CD4-positive, alpha-beta memory T cell (primary cell): ENCODE data around the gene NMRK2. TPM values are rescaled to one million over a fixed set of nuclear protein-coding genes. Genes with fewer than 3 reads are reported as not detected.
"Not testable (repeated sequence)": the region's sequence is repeated elsewhere in the genome, so short reads cannot be mapped to it uniquely, and the experiment has no call there.

Experiments
- CTCF ChIA-PET: fragments of 350-600 bp; sonication (Branson Sonifier 250); formaldehyde crosslinking; loops from one replicate; lab custom pipeline; 2021; ENCODE audit warnings: inconsistent platforms; ENCODE audit not compliant: partially characterized antibody; lab: Charles Lee
- POLR2A ChIA-PET: fragments of 350-600 bp; sonication (Branson Sonifier 250); formaldehyde crosslinking; loops from one replicate; lab custom pipeline; 2021; ENCODE audit not compliant: partially characterized antibody; lab: Charles Lee
- DNase-seq, 5 donors: peaks; one replicate each; pipeline versions ENCODE4 v3.0.0 to v3.0.0-alpha.2; 2020 to 2022; ENCODE audit warnings: mixed read lengths in 1 of 5
- H3K27ac ChIP-seq: one replicate; pipeline ENCODE4 v1.7.0; 2013; ENCODE audit warnings: low read depth, low read length
- H3K27me3 ChIP-seq: 2 replicates; pipeline ENCODE4 v1.7.0; 2013; ENCODE audit warnings: mild to moderate bottlenecking, low read length, moderate library complexity; ENCODE audit not compliant: insufficient read depth
- H3K36me3 ChIP-seq: 2 replicates; pipeline ENCODE4 v1.7.0; 2013; ENCODE audit warnings: mild to moderate bottlenecking, low read length, moderate library complexity; ENCODE audit not compliant: insufficient read depth
- H3K4me1 ChIP-seq: 2 replicates; pipeline ENCODE4 v1.7.0; 2013; ENCODE audit warnings: mild to moderate bottlenecking, low read length, moderate library complexity; ENCODE audit not compliant: insufficient read depth
- H3K4me3 ChIP-seq, 2 donors: one replicate each; pipeline ENCODE4 v1.7.0; 2013; ENCODE audit warnings: low read length in 2 of 2, mild to moderate bottlenecking in 1 of 2
- H3K9me3 ChIP-seq, 2 donors: one replicate each; pipeline ENCODE4 v1.7.0; 2013; ENCODE audit warnings: low read length in 2 of 2, control low read depth in 1 of 2; ENCODE audit not compliant: control insufficient read depth in 1 of 2
- H3K27ac Mint-ChIP-seq, 7 donors: one replicate each; pipeline ENCODE4 v1.8.0; 2020 to 2021; ENCODE audit warnings: mixed read lengths in 7 of 7, mild to moderate bottlenecking in 6 of 7, inconsistent platforms in 3 of 7, moderate library complexity in 3 of 7
- H3K27me3 Mint-ChIP-seq, 2 donors: one replicate each; pipeline ENCODE4 v1.8.0; 2020 to 2021; ENCODE audit warnings: mixed read lengths in 2 of 2
- H3K36me3 Mint-ChIP-seq, 2 donors: one replicate each; pipeline ENCODE4 v1.8.0; 2020 to 2021; ENCODE audit warnings: mixed read lengths in 2 of 2, inconsistent platforms in 1 of 2, mild to moderate bottlenecking in 1 of 2
- H3K4me1 Mint-ChIP-seq, 4 donors: one replicate each; pipeline ENCODE4 v1.8.0; 2020 to 2021; ENCODE audit warnings: mixed read lengths in 4 of 4, mild to moderate bottlenecking in 1 of 4
- H3K4me3 Mint-ChIP-seq, 8 donors: one replicate each; pipeline ENCODE4 v1.8.0; 2020 to 2021; ENCODE audit warnings: mixed read lengths in 8 of 8, mild to moderate bottlenecking in 7 of 8, moderate library complexity in 6 of 8, inconsistent platforms in 3 of 8
- H3K9me3 Mint-ChIP-seq, 8 donors: one replicate each; pipeline ENCODE4 v1.8.0; 2020 to 2021; ENCODE audit warnings: mixed read lengths in 8 of 8, mild to moderate bottlenecking in 5 of 8, inconsistent platforms in 3 of 8, moderate library complexity in 1 of 8
- intact Hi-C: fragments of 100-400 bp; cut with micrococcal nuclease; formaldehyde crosslinking; loops from one replicate; pipeline ENCODE4 v1.15.1; 2023
- polyA plus RNA-seq, 2 donors: library from polyadenylated mRNA; unstranded; fragments of 300-500 nt; fragmentation: Illumina TruSeq; gene quantifications; one replicate each; pipeline ENCODE4 v1.2.3, GENCODE V29; 2021
- total RNA-seq, 2 experiments: library from RNA; stranded (reverse); gene quantifications; one replicate each; pipeline ENCODE4 v1.2.3, GENCODE V29; 2021

Gene NMRK2
- total and polyA plus RNA-seq, 4 experiments from 2014 or later: not detected

GRCh38 chr19:3916033-3916432 is 16.8 kb upstream of the NMRK2 start:
- H3K4me3 ChIP-seq: no peak overlapping the region
- no peak overlapping the region for H3K27ac ChIP-seq
- no peaks in the 10 kb centered on the region for H3K36me3 ChIP-seq
- ChIA-PET POLR2A (no interaction called here), CTCF (no interaction called here)
- no peak overlapping the region for H3K27ac Mint-ChIP-seq
- no peaks in the 10 kb centered on the region for H3K27me3 ChIP-seq
- peaks cover 4 to 7% of the 10 kb centered on the region in 2 donors for H3K27me3 Mint-ChIP-seq
- DNase-seq: no peak
- H3K4me1 Mint-ChIP-seq: no peaks in the 10 kb centered on the region
- no peaks in the 10 kb centered on the region for H3K36me3 Mint-ChIP-seq
- no peaks in the 10 kb centered on the region for H3K4me1 ChIP-seq
- no peaks in the 10 kb centered on the region for H3K9me3 ChIP-seq
- H3K9me3 Mint-ChIP-seq: peaks cover 0 to 6% (median 4%) of the 10 kb centered on the region in 8 donors
- intact Hi-C loops: no loop called here
- H3K4me3 Mint-ChIP-seq: no peak overlapping the region

- H3K9me3 Mint-ChIP-seq: peaks cover 5 to 35% (median 17%) of the 10 kb centered on the region in 8 donors
- ChIA-PET POLR2A (no interaction called here), CTCF (no interaction called here)
- Histone ChIP-seq H3K4me1 (no peaks in the 10 kb centered on the region), H3K36me3 (no peaks in the 10 kb centered on the region), H3K27ac (no peak overlapping the region), H3K27me3 (no peaks in the 10 kb centered on the region), H3K9me3 (peaks cover 0 to 7% of the 10 kb centered on the region in 2 donors), H3K4me3 (no peak overlapping the region)
- H3K4me3 Mint-ChIP-seq: no peak overlapping the region
- H3K4me1 Mint-ChIP-seq: no peaks in the 10 kb centered on the region
- H3K27ac Mint-ChIP-seq: no peak overlapping the region
- intact Hi-C loops: no loop called here
- H3K27me3 Mint-ChIP-seq: peaks cover 6 to 7% of the 10 kb centered on the region in 2 donors
- DNase-seq: no peak
- H3K36me3 Mint-ChIP-seq: peaks cover 0 to 5% of the 10 kb centered on the region in 2 donors
Observed at GRCh38 chr19:3919793-3920192, 13.1 kb upstream of the NMRK2 start.

- H3K27me3 Mint-ChIP-seq: peaks cover 3% of the 10 kb centered on the region in 2 donors
- peak overlapping the region in 2 of 7 donors; percentile 17 to 62 for H3K27ac Mint-ChIP-seq
- H3K36me3 Mint-ChIP-seq: peaks cover 0 to 5% of the 10 kb centered on the region in 2 donors
- Histone ChIP-seq H3K27me3 (no peaks in the 10 kb centered on the region), H3K27ac (no peak overlapping the region), H3K36me3 (no peaks in the 10 kb centered on the region), H3K4me1 (no peaks in the 10 kb centered on the region), H3K4me3 (no peak overlapping the region), H3K9me3 (peaks cover 0 to 7% of the 10 kb centered on the region in 2 donors)
- H3K9me3 Mint-ChIP-seq: peaks cover 5 to 35% (median 19%) of the 10 kb centered on the region in 8 donors
- H3K4me1 Mint-ChIP-seq: no peaks in the 10 kb centered on the region
- no peak overlapping the region for H3K4me3 Mint-ChIP-seq
- POLR2A ChIA-PET: no interaction called here
- CTCF ChIA-PET: no interaction called here
- intact Hi-C loops: no loop called here
- no peak for DNase-seq
Observed at GRCh38 chr19:3923096-3923758, 9.6 kb upstream of the NMRK2 start.

- Histone ChIP-seq H3K27me3 (no peaks in the 10 kb centered on the region), H3K9me3 (peaks cover 0 to 7% of the 10 kb centered on the region in 2 donors), H3K4me3 (no peak overlapping the region), H3K4me1 (no peaks in the 10 kb centered on the region), H3K36me3 (no peaks in the 10 kb centered on the region), H3K27ac (no peak overlapping the region)
- H3K27ac Mint-ChIP-seq: peak overlapping the region in 1 of 7 donors; percentile 28
- peaks cover 3% of the 10 kb centered on the region in 2 donors for H3K27me3 Mint-ChIP-seq
- DNase-seq: no peak
- CTCF ChIA-PET: no interaction called here
- H3K4me3 Mint-ChIP-seq: no peak overlapping the region
- POLR2A ChIA-PET: no interaction called here
- intact Hi-C loops: no loop called here
- H3K36me3 Mint-ChIP-seq: peaks cover 0 to 5% of the 10 kb centered on the region in 2 donors
- peaks cover 5 to 35% (median 19%) of the 10 kb centered on the region in 8 donors for H3K9me3 Mint-ChIP-seq
- no peaks in the 10 kb centered on the region for H3K4me1 Mint-ChIP-seq
Observed at GRCh38 chr19:3923912-3924311, 9.0 kb upstream of the NMRK2 start.

GRCh38 chr19:3931041-3931440 is 1.8 kb upstream of the NMRK2 start:
- H3K27ac Mint-ChIP-seq: no peak overlapping the region

GRCh38 chr19:3936506-3937442 is 3.9 kb downstream of the NMRK2 start:
- Mint-ChIP-seq H3K4me1 (no peaks in the 10 kb centered on the region), H3K4me3 (no peak overlapping the region), H3K27ac (no peak overlapping the region), H3K9me3 (no peaks in the 10 kb centered on the region), H3K36me3 (no peaks in the 10 kb centered on the region), H3K27me3 (peaks cover 2 to 3% of the 10 kb centered on the region in 2 donors)
- H3K27me3 ChIP-seq: no peaks in the 10 kb centered on the region
- H3K27ac ChIP-seq: no peak overlapping the region
- H3K4me1 ChIP-seq: no peaks in the 10 kb centered on the region
- no peak overlapping the region for H3K4me3 ChIP-seq
- intact Hi-C loops: no loop called here
- no peaks in the 10 kb centered on the region for H3K36me3 ChIP-seq
- H3K9me3 ChIP-seq: no peaks in the 10 kb centered on the region
- POLR2A ChIA-PET: no interaction called here
- CTCF ChIA-PET: no interaction called here
- no peak for DNase-seq

More at GRCh38 chr19:3931041-3931440, 1.8 kb upstream of the NMRK2 start:
- Histone ChIP-seq H3K9me3 (no peaks in the 10 kb centered on the region), H3K27ac (no peak overlapping the region), H3K4me1 (no peaks in the 10 kb centered on the region), H3K27me3 (no peaks in the 10 kb centered on the region), H3K36me3 (no peaks in the 10 kb centered on the region), H3K4me3 (no peak overlapping the region)
- ChIA-PET CTCF (no interaction called here), POLR2A (no interaction called here)
- Mint-ChIP-seq H3K4me3 (no peak overlapping the region), H3K9me3 (no peaks in the 10 kb centered on the region), H3K27me3 (peaks cover 2 to 7% of the 10 kb centered on the region in 2 donors), H3K36me3 (no peaks in the 10 kb centered on the region), H3K4me1 (no peaks in the 10 kb centered on the region)
- DNase-seq: no peak
- intact Hi-C loops: no loop called here

- H3K36me3 ChIP-seq, H3K27ac ChIP-seq, POLR2A ChIA-PET, H3K4me3 Mint-ChIP-seq, H3K36me3 Mint-ChIP-seq, CTCF ChIA-PET, H3K4me1 ChIP-seq, H3K9me3 ChIP-seq, DNase-seq, H3K27me3 ChIP-seq, intact Hi-C loops, H3K27me3 Mint-ChIP-seq, H3K27ac Mint-ChIP-seq, H3K9me3 Mint-ChIP-seq, H3K4me1 Mint-ChIP-seq, H3K4me3 ChIP-seq: not testable (repeated sequence)
Observed at GRCh38 chr19:3938300-3938950, 5.6 kb downstream of the NMRK2 start.
